IPS DF 6.9 (cell line): ENCODE results near the gene TNNT2.
A peak's percentile ranks its signal among the peaks of the same experiment; 100 is the strongest.

Experiments
- DNase-seq: peaks from one replicate; pipeline ENCODE4 v3.0.0-alpha.2; 2013; ENCODE audit warnings: low read depth, low spot score
- H3K27ac ChIP-seq: one replicate; pipeline ENCODE4 v1.5.1; 2013; ENCODE audit warnings: low read length, control low read depth
- H3K27me3 ChIP-seq: 2 replicates; pipeline ENCODE4 v1.6.1; 2013; ENCODE audit warnings: mild to moderate bottlenecking, low read length; ENCODE audit not compliant: control insufficient read depth, insufficient read depth
- H3K36me3 ChIP-seq: 2 replicates; pipeline ENCODE4 v1.6.1; 2013; ENCODE audit warnings: low read length; ENCODE audit not compliant: control insufficient read depth, insufficient read depth
- H3K4me1 ChIP-seq: 2 replicates; pipeline ENCODE4 v1.6.1; 2013; ENCODE audit warnings: low read length; ENCODE audit not compliant: control insufficient read depth, insufficient read depth
- H3K4me3 ChIP-seq: 2 replicates; pipeline ENCODE4 v1.5.1; 2013; ENCODE audit warnings: mild to moderate bottlenecking, low read length
- H3K9me3 ChIP-seq: 2 replicates; pipeline ENCODE4 v1.6.1; 2013; ENCODE audit warnings: low read length, inconsistent platforms; ENCODE audit not compliant: control insufficient read depth, insufficient read depth
- WGBS: extraction: QIAGEN DNeasy Blood & Tissue Kit; methylation state at CpG from one replicate; pipeline ENCODE4 v1.1.7; 2013; ENCODE audit warnings: mixed read lengths, missing lambda C conversion rate; ENCODE audit not compliant: insufficient read length, insufficient coverage; 5-methylcytosine and 5-hydroxymethylcytosine counted together

The TNNT2 gene

DNA sequence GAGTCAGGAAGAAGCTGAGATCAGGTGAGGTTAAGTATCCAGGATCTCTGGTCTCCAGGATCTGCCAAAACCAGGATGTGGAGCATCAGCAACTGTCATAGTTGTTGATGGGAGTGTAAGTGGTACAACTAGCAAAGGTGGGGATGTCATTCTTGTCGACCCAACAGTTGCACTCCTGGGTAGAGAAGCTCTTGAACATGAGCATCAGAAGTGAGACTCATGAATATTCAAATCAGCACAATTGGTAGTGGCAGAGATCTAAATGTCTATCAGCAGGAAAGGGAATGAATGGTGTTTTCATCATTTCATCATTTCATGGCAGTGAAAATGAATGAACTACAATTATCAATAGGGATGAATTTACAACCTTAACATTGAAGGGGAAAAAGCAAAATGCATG lies 25.9 kb upstream of the TNNT2 start:
- H3K27ac ChIP-seq: no peak overlapping the region
- no peaks in the 10 kb centered on the region for H3K9me3 ChIP-seq
- H3K27me3 ChIP-seq: peaks cover 1% of the 10 kb centered on the region; the same call in 1 of the 2 replicates
- H3K36me3 ChIP-seq: no peaks in the 10 kb centered on the region
- DNase-seq: no peak
- H3K4me3 ChIP-seq: no peak overlapping the region
- WGBS: no CpG with 5 or more reads among the region's 1 CpG
- H3K4me1 ChIP-seq: peaks cover 2% of the 10 kb centered on the region

DNA sequence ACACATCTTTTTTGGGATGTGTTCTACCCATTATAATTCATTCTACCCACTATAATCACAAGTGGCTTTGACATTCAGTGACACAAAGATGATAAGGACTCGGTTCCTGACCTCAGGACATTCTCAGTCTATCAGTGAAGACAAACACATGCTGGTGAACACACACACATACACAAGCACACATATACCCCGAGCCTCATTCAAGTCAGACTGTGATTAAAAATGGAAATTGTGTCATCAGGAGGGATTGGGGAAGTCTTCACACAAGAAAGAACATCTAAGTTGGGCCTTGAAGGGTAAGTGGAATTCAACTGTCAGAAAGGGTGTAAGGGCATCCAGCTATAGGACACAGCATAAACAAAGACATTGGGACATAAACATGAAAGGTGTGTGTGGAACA lies 24.2 kb upstream of the TNNT2 start:
- no CpG with 5 or more reads among the region's 2 CpGs for WGBS
- no peak for DNase-seq
- Histone ChIP-seq H3K27me3 (peaks cover 1% of the 10 kb centered on the region; the same call in 1 of the 2 replicates), H3K4me1 (peaks cover 2% of the 10 kb centered on the region), H3K27ac (no peak overlapping the region), H3K36me3 (no peaks in the 10 kb centered on the region), H3K9me3 (no peaks in the 10 kb centered on the region), H3K4me3 (no peak overlapping the region)

DNA sequence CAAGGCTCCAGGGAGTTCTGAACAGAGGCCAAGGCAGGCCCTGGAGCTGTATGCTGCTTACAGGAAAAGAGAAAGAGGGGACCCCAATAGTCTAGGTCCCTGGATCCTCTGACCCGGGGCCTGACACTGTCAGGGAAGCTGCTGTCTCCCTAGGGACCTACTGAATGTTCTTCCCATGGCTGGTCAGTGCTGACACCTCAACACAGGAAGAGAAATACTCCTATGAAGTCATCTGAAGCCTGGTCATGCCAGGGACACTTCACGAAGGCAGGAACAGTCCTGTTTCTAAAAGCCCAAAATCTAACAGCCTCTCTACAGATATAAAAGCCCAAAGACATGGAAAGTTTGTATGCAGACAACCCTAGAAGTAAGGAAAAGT lies 23.4 kb upstream of the TNNT2 start:
- Histone ChIP-seq H3K27ac (no peak overlapping the region), H3K27me3 (peaks cover 1% of the 10 kb centered on the region; the same call in 1 of the 2 replicates), H3K9me3 (no peaks in the 10 kb centered on the region), H3K4me3 (no peak overlapping the region), H3K36me3 (no peaks in the 10 kb centered on the region), H3K4me1 (peaks cover 2% of the 10 kb centered on the region)
- WGBS: no CpG with 5 or more reads among the region's 2 CpGs
- no peak for DNase-seq

DNA sequence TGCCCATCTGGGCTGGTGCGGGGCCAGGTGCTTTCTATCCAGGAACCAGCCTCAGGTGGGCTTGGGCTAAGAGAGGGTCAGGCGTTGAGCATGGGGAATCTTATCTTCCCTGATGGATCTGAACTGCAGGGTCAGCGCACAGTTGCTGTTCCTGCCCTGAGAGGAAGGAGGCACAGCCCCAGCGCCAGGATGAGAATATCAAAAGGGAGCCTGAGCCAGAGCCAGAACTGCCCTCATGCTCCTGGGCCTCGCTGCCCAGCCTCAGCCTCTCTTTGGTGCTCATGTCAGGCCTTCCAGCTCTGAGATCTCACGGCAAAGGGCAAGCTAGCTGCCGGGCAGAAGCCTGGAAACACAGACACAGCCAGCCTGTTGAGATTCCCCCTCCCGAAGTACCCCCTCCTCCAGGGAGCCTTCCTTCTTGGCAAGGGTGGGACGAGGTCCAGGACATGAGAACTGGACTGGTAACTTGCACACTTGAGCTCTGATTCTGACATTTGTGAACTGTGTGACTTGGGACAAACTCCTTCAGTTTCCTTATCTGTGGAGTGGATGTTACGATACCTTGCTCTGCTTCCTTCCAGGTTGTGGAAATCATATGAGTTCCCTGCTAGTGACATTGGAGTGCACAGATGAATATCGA lies 22.9 kb upstream of the TNNT2 start:
- peaks cover 1% of the 10 kb centered on the region; the same call in 1 of the 2 replicates for H3K27me3 ChIP-seq
- H3K27ac ChIP-seq: no peak overlapping the region
- H3K4me3 ChIP-seq: no peak overlapping the region
- H3K9me3 ChIP-seq: no peaks in the 10 kb centered on the region
- DNase-seq: no peak
- H3K4me1 ChIP-seq: peaks cover 2% of the 10 kb centered on the region
- no peaks in the 10 kb centered on the region for H3K36me3 ChIP-seq
- WGBS: no CpG with 5 or more reads among the region's 11 CpGs

DNA sequence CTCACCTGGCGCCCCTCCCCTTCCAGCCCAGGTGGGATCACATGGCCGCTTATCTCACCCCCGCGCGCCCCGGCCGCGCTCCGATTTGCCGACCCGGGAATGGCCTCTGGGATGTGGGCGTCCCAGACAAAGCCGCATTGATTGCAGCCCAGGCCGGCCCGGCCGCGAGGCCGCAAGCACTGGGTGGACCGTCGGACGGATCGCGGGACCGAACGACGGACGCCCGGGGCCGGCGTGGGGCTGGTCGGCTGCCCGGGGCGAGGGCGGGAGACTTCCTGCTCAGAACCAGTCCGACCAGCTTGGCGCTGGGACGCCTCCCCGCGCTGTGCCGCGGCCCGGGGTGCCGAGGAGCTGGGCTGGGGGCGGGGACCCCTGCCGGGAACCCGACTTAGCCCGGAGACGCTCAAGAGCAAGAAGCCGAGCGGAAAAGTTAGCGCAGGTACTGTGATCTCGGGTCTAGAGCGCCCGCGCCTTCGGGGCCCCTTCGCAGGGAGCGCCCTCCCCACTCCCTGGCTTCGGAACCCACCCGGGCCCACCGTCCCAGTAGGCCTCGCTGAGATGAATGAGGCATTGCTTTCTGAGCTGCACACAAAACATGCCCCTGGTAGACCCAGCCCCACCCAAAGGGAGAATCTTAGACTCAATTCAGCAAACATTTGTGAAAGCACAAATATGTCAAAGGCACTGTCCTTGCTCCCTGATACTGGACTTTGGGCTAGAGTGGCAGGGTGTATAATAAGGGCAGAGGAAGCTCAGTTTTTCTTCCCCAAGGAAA lies 22.1 kb upstream of the TNNT2 start:
- peak; percentile 35 for DNase-seq
- H3K27me3 ChIP-seq: peaks cover 1% of the 10 kb centered on the region; the same call in 1 of the 2 replicates
- no peaks in the 10 kb centered on the region for H3K9me3 ChIP-seq
- H3K4me1 ChIP-seq: peaks cover 5% of the 10 kb centered on the region
- H3K36me3 ChIP-seq: no peaks in the 10 kb centered on the region
- H3K27ac ChIP-seq: no peak overlapping the region
- WGBS: no CpG with 5 or more reads among the region's 62 CpGs
- H3K4me3 ChIP-seq: peak overlapping the region; percentile 42; the same call in 1 of the 2 replicates

DNA sequence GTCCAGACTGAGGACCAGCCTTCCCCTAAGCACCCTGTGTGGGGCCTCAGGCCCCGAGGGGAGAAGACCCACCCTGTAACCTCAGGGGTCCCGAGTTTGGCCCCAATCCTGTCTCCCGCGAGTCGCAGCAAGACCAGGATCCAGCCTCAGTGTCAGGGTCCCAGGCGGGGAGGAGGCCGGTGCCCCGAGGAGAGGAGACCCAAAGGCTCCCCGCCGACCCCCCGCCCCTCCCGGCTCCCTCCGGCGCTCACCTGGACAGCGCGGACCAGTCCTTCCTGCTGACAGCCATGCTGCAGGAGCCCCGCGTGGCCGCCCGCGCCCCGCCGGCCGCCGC lies 21.5 kb upstream of the TNNT2 start, which contains the start of gene LAD1:
LAD1 (minus strand) TSS at position 307 of the 334 bp plus-strand sequence; CDS start at position 289, 18 bp downstream.
- Histone ChIP-seq H3K9me3 (no peaks in the 10 kb centered on the region), H3K27ac (no peak within 1 kb of the TSS), H3K4me1 (peaks cover 7% of the 10 kb centered on the region), H3K27me3 (peaks cover 1% of the 10 kb centered on the region; the same call in 1 of the 2 replicates), H3K4me3 (peak within 1 kb of the TSS; percentile 42; the same call in 1 of the 2 replicates), H3K36me3 (no peaks in the 10 kb centered on the region)
- DNase-seq: no peak
- no CpG with 5 or more reads among the region's 25 CpGs for WGBS

DNA sequence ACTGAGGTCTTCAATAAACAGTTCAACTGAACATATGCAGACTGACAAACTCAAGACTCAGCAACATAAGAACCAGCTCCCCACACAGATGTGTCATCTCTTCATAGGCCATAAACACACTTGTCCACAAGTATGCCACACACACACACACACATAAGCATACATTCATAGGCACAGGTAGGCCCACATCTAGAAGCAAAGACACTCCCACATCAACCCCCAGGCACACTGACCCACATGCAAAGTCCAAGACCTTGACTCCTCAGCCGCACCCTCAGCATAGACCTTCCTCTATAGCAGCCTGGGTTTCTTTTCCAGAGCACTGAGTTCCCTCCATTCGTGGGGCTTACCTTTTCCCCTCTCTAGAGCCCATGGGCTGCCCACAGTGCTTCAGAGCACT lies 20.2 kb upstream of the TNNT2 start:
- WGBS: no CpG with 5 or more reads among the region's 2 CpGs
- no peaks in the 10 kb centered on the region for H3K36me3 ChIP-seq
- H3K9me3 ChIP-seq: no peaks in the 10 kb centered on the region
- H3K4me1 ChIP-seq: peaks cover 8% of the 10 kb centered on the region
- no peak overlapping the region for H3K4me3 ChIP-seq
- H3K27ac ChIP-seq: no peak overlapping the region
- DNase-seq: no peak
- H3K27me3 ChIP-seq: peaks cover 1% of the 10 kb centered on the region; the same call in 1 of the 2 replicates

DNA sequence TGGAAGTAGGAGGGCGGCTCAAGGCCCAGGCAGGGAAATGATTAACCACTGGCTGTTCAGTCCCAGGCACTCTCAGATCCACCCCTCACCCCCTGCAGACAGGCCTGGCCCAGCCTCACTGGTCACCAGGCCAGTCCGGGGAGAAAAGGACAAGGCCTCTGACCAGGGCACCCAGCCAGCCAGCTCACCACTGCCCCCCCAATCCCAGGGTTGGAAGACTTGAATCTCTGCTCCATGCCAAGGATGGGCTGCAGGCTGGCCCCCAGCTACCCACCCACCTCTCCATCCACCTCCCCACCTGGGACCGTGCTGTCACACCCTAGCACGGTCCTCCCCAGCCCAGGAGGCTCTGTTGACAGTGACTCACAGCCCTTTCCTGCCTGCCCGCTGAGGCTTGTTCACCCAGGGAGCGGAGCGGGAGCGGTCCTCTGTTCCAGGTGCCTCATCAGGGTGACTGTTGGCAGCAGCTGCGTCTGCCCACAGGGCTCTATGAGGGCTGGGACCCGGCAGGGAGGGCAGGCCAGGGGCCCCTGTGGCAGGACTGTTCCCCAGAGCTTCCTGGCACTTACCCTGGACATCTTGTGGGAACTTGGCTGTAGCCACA lies 19.5 kb upstream of the TNNT2 start:
- no CpG with 5 or more reads among the region's 10 CpGs for WGBS
- no peak for DNase-seq
- peaks cover 8% of the 10 kb centered on the region for H3K4me1 ChIP-seq
- no peaks in the 10 kb centered on the region for H3K36me3 ChIP-seq
- no peaks in the 10 kb centered on the region for H3K9me3 ChIP-seq
- H3K27me3 ChIP-seq: peaks cover 1% of the 10 kb centered on the region; the same call in 1 of the 2 replicates
- H3K27ac ChIP-seq: no peak overlapping the region
- H3K4me3 ChIP-seq: no peak overlapping the region

DNA sequence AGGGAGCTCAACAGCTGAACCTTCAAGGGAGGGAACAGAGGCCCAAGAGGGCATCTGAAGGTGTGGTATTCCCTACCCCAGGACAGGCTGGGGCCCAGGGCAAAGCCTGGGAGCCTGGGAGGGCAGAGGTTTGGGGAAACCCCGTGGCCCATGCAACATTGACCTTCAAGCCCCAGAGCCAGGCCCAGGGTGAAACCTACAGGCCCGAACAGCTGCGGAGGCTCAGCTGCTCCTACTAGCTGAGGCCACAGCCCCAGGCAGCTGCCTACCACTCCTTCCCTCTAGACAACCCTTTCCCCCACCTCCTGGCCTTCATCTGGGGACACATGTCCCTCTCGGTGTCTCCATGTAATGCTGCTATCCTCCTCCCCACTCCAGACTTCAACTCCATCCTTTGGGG lies 18.5 kb upstream of the TNNT2 start:
- Histone ChIP-seq H3K4me1 (peaks cover 8% of the 10 kb centered on the region), H3K4me3 (no peak overlapping the region), H3K36me3 (no peaks in the 10 kb centered on the region), H3K27me3 (peaks cover 1% of the 10 kb centered on the region; the same call in 1 of the 2 replicates), H3K9me3 (no peaks in the 10 kb centered on the region), H3K27ac (no peak overlapping the region)
- WGBS: no CpG with 5 or more reads among the region's 4 CpGs
- DNase-seq: no peak

DNA sequence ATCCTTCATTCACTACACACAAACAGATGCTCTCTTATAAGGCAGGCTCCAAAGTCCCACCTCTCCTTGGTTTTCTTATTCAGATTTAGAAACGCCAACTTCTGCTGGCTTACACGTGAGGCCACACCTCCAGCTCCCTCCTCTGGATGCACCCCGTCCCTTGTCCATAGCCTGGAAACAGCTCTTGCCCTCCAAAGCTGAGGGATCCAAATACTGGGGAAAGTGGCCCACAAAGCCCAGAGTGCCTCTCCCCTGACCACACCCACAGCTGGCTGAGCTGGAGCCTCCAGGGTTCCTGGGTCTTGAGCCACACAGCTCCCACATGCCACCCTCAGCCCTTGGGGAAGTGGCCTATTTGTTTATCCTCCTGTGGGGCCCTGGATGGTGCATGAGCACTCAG lies 17.1 kb upstream of the TNNT2 start:
- Histone ChIP-seq H3K27ac (no peak overlapping the region), H3K4me1 (peaks cover 8% of the 10 kb centered on the region), H3K9me3 (no peaks in the 10 kb centered on the region), H3K4me3 (no peak overlapping the region), H3K27me3 (no peaks in the 10 kb centered on the region), H3K36me3 (no peaks in the 10 kb centered on the region)
- DNase-seq: no peak
- WGBS: no CpG with 5 or more reads among the region's 3 CpGs
